GM19193 (cell line): Measurements from ENCODE around the gene PLCB1.

ENCODE experiments used
- POLR2A ChIP-seq: IDR thresholded peaks from 4 replicates; pipeline ENCODE4 v1.6.1; 2011; ENCODE audit not compliant: insufficient read depth, insufficient read length; ENCODE audit errors: extremely low read depth

The PLCB1 gene

DNA sequence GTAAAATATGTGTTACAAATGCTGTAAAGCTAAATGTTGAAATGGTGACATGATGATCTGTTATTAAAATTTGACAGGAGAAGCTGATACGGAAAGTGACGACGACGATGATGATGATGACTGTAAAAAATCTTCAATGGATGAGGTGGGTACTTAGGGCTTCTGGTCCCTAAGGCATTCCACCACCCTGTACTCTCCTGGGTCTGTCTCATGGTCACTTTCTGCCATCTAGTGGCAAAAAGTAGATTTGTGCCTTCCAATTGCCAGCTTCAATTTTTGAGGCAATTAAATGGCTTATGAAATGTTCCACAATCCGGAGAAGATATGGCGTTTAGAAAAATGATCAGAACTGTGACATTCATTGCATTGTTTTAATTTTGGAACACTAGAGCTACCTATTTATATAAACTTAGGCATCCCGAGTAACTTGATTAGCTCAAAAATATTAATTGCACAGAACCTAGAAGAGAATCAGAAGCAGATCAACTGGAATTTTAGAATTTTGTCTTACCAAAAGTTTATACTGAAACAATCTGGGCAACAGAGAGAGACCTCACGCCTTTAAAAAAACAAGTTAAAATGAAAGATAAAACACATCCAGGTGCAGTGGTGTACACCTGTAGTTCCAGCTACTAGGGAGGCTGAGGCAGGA, 590.3 kb downstream of the PLCB1 start:
- TF ChIP-seq POLR2A: no peak

DNA sequence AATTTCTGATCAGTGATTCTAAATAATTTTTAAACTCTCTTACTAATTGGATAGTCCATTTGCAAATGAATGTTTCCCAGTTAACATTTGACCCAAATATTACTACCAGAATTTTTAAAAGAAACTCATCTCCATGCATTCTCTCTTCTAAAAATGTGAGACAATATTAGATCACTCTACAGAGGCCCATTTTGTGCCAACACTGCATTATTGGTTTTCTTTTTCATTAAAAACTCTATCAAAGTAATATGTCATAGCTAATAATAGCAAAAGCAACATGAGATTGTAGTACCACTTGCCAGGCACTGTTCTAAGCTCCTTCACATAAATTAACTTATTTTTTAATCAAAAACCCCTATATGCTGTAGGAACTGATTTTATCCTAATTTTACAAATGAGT, 591.2 kb downstream of the PLCB1 start:
- no peak for TF ChIP-seq POLR2A

DNA sequence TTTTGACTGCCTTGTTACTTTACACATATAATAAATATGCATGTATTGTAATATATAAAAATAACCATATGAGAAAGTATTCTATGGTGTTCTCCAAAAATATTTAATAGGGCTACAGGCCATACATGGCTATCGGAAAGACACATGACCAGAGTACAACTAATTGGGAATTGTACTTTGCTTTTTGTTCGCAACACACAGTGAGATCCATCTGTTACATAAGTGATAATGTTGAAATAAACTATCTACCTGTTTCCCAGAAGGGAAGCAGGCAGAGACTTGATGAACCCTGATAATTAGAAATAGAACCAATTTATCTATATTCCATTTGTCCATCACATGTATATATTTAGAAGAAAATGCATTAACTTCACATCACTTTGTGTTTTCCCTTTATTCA, 592.8 kb downstream of the PLCB1 start:
- TF ChIP-seq POLR2A: no peak

DNA sequence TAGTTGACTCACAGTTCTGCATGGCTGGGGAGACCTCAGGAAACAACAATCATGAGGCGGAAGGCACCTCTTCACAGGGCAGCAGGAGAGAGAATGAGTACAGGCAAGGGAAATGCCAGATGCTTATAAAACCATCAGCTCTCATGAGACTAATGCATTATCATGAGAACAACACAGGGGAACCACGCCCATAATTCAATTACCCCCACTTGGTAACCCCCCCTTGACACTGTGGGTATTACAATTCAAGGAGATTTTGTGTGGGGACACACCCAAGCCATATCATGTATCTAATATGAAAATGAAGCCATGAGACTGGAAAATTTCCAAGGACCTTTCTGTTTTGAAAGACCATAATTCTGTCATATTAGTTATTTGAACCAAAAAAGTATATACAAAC, 594.4 kb downstream of the PLCB1 start:
- no peak for TF ChIP-seq POLR2A

DNA sequence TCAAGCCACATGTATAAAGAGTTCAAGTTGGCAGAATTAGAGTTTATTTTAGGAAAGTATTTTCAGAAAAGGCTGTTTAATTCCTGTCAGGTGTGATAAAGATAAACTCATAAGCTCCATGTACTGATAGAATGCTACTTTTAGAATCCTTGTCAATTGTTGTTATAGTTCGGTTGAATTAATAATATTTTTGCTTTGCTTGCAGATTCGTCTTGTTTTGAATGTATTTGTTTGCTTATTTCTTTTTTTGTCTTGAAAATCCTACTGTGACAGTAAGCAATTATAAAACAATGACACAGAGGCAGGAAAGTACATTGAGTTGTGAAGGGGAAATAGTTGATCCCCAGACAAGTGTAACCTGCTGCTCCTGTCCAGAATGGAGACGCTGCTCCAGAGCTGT, 602.9 kb downstream of the PLCB1 start:
- no peak for TF ChIP-seq POLR2A

DNA sequence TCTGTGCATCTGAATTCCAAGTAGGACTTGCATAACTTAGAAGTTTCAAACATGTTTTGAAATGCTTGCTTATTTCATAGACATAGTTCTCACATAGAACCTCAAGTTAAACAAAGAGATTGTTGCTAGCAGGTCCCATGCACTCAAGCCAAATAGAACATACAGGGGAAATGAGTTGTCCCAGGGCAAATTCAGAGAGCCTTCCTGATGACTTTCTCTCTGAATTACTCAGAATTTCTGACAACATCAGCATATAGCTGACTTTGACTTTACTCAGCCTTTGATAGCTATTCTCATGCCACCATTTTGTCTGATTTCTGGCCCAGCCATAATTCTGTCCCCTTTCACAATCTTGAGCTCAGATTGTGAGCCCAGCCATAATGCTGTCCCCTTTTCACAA, 603.6 kb downstream of the PLCB1 start:
- TF ChIP-seq POLR2A: no peak

DNA sequence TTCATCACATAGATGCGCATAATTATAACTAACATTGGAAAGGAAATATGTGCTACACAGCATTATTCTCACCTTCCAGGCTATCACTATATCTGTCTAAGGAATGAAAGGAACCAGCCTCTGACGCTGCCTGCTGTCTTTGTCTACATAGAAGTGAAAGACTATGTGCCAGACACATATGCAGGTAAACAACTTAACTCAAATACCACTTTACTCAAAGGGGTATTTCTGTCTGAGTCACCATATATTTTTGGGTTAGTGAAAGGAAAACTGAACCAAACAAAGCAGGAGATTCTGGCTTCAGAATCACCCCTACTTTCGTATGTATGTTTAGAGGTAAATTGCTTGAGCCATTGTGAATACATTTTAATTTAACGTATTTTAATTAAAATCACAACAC, 608.2 kb downstream of the PLCB1 start:
- no peak for TF ChIP-seq POLR2A

DNA sequence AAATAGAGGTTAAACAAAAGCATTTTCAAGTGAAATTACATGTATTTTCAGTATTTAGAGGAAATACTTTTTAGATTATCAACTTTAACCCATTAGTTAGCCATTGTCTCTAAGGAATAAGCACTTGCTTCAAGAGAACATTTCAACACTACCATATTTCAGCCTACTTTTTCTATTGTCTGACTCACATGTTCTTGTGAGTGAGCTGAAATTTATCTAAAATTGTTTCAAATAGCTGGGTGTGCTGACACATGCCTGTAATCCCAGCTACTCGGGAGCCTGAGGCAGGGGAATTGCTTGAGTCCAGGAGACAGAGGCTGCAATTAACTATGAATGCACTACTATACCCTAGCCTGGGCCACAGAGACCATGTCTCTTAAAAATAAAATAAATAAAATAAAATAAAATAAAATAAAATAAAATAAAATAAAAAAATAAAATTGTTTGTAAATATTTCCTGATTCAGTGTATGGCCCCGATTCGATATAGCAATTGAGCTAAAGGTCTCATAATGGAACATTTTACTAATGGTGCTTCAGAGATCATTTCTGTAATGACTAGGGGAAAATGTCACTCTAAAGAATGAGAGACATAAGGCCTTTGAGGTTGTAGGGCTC, 612.3 kb downstream of the PLCB1 start:
- TF ChIP-seq POLR2A: no peak

DNA sequence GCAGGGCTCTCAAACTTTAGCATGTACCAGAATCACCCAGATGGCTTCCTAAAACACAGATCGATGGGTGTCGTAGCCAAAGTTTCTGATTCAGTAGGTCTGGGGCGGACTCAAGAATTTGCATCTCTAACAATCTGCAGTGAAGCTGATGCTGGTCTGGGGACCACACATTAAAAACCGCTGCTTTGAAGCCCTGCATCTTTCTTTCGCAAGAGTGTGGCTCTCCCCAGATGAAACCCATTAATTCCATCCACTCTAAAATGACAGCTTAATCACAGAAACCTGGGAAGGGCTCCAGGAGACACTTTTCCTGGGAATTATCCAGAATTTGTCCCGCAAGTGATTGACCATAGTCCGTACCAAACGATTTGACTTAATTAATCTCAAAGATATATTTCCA, 617.0 kb downstream of the PLCB1 start:
- TF ChIP-seq POLR2A: no peak

DNA sequence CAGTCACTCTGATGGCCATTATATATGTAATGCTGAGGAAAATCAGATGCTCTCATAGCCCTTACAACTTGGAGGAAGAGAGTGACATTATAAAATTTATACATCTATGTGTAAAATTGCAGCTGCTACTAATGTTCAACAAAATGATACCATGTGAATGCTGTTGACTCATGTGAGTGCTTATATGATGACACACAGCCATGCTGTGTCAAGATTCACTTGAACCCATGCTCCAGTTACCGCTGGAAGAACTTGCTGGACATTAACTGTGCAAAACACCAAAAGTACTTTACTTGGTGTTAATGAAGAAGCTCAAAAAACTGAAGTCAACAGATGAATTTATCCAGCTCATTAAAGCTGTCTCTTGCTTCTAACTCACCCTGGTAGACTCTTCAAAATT, 617.9 kb downstream of the PLCB1 start:
- no peak for TF ChIP-seq POLR2A

DNA sequence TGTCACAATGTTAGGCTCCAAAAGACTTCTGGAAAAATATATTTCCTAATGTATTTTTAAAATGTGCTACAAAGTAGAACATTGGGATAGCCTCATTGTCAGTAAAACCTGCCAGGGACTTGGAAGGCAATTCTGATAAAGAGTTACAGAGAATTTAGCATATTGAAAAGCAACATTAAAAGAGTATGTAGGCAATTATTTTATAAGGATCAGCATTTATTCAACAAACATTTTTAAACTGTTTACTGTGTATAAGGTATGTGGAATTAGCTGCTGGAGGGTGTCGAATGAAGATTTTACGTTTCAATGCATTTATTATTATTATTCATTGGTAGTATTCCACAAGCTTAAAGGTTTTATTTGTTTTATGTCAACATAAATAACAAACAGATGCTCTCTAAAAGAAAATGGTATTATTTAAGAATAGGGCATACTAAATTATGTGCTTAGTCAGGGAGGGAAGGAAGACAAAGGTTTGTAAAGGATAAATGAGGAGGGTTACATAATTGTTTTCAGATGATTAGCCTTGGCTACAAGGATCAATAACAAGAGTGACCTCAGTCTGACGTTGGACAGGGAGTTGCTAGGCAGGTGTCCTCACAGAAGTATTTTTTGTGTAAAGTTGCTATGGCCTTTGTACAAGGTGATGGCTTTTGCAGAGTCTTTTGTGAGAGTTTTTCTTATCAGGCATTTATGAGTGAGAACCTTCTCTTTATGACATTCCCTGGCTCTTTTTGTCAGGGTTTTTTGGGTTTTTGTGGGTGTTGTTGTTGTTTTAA, 623.5 kb downstream of the PLCB1 start:
- no peak for TF ChIP-seq POLR2A

DNA sequence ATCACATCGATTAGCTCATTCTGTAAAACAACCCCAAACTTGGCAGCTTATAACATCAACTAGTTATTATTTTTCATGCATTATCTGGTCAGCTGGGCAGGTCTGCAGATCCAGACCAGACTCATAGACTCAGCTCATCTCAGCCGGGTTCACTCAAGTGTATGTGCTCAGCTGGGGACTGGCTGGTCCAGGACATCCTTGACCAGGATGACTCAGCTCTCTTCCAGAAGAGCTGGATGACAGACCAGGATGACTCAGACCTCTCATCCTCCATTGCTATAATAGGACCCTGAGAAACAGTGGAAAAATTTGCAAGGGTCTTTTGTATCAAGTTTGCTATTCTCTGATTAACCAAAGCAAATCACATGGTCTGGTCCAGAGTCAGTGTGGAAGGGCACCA, 624.3 kb downstream of the PLCB1 start:
- TF ChIP-seq POLR2A: no peak

DNA sequence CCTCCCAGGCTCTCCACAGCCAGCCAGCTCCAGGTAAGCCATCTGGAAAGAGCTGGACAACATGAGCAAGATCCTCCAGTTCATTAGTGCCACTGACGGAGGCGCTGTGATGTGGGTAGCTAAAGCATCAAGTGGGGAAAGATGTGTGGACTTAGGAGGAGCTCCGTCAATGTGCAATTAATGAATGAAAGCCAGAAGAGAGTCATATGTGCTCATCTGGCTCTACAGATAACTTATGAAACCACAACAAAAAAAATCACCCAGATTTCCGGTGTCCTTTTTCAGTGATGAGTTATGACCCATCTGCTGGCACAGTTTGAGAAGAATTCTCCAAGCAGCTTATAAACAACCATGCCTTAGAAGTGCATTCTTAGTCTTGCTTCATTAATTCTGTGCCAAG, 625.1 kb downstream of the PLCB1 start:
- TF ChIP-seq POLR2A: no peak

DNA sequence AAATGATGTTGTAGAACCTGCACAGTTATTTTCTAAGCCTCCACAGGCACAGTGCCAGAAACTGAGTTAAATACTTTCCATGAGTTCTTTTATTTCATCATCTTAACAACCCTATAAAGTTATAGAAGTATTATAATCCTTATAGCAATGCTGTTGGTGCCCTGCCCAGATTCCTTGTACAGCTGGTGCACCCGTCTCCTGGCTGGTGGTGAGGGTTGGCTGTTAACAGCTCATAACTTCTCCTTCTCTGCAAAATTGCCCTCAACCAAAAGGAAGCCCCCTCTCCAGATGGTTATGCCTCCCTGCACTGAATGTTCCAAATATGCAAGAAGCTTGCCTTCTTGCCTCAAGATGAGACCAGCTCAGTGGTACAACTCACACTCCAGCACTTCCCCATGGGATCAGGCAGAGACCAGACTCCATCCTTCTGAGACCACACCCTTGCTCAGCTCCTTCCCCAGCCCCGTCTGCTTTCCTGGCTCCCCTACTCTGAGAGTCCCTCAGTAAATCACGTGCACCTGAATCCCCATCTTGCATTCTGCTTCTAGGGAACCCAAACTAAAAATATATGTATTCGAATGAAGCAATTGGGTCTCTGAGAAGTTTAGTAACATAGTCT, 632.4 kb downstream of the PLCB1 start:
- no peak for TF ChIP-seq POLR2A

DNA sequence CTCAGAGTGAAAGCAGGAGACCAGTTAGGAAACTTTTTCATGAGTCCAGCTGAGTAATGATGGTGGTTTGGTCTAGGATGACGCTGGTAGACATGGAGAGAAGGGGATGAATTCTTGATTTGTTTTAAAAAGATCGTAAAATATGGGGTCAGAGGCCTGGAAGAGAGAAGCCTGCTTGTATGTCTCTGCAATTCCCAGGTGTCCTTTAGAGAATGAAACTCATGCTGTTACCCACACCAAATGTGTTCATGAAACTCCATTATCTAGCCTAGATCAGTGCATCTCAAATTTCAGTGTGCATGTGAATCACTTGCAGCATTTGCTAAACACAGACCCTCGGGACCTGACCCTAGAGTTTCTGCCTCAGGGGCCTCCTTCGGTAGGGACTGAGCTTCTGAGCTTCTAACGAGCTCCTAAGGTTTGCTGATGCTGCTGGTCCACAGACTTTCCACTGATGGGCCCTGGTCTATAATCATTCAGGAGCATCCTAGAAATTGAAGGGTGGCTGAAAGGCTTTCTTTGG, 634.9 kb downstream of the PLCB1 start:
- TF ChIP-seq POLR2A: no peak
